ENCODE measurements around the gene EPHA8. TPM values are rescaled to one million over a fixed set of nuclear protein-coding genes. Genes with fewer than 3 reads are reported as not detected.

The EPHA8 gene
- total RNA-seq, 4 donors from 2014 or later: not detected

- Histone ChIP-seq H3K27ac (no peak overlapping the region), H3K4me3 (no peak overlapping the region), H3K4me1 (peaks cover 0 to 20% (median 3%) of the 10 kb centered on the region in 4 donors), H3K36me3 (no peaks in the 10 kb centered on the region), H3K27me3 (no peaks in the 10 kb centered on the region), H3K9me3 (no peaks in the 10 kb centered on the region)
- TF ChIP-seq EP300 (IDR thresholded peaks at IDR 0.05): no peak
- 89 to 98% methylated on average over 4 of the region's 4 CpGs for WGBS, 2 donors
- no peak for DNase-seq (ENCODE audit: low spot score in 2 of 2)
These were observed 28.3 kb upstream of the EPHA8 start for GRCh38 chr1:22534951-22535350.

- Histone ChIP-seq H3K27me3 (no peaks in the 10 kb centered on the region), H3K36me3 (no peaks in the 10 kb centered on the region), H3K4me1 (peaks cover 0 to 16% (median 2%) of the 10 kb centered on the region in 4 donors), H3K9me3 (no peaks in the 10 kb centered on the region), H3K27ac (no peak overlapping the region), H3K4me3 (no peak overlapping the region)
- WGBS, 2 donors: 82 to 89% methylated on average over 6 of the region's 6 CpGs
- DNase-seq (ENCODE audit: low spot score in 2 of 2): no peak
- no peak for TF ChIP-seq CTCF (IDR thresholded peaks at IDR 0.05)
- TF ChIP-seq POLR2A (IDR thresholded peaks at IDR 0.05): no peak
- TF ChIP-seq EP300 (IDR thresholded peaks at IDR 0.05): no peak
These were observed 27.9 kb upstream of the EPHA8 start for GRCh38 chr1:22535399-22535798.

GRCh38 chr1:22536506-22536905 lies 26.8 kb upstream of the EPHA8 start:
- TF ChIP-seq CTCF (IDR thresholded peaks at IDR 0.05): no peak
- no peak for TF ChIP-seq POLR2A (IDR thresholded peaks at IDR 0.05)
- no peak for TF ChIP-seq EP300 (IDR thresholded peaks at IDR 0.05)
- no peaks in the 10 kb centered on the region for H3K27me3 ChIP-seq
- no peaks in the 10 kb centered on the region for H3K36me3 ChIP-seq
- DNase-seq (ENCODE audit: low spot score in 2 of 2): no peak
- H3K4me1 ChIP-seq: peaks cover 0 to 6% (median 0%) of the 10 kb centered on the region in 4 donors
- H3K4me3 ChIP-seq: no peak overlapping the region
- WGBS, 2 donors: 87 to 92% methylated on average over 7 of the region's 7 CpGs
- H3K9me3 ChIP-seq: no peaks in the 10 kb centered on the region
- H3K27ac ChIP-seq: no peak overlapping the region

- H3K27me3 ChIP-seq: no peaks in the 10 kb centered on the region
- 63 to 70% methylated on average over 12 to 13 of the region's 13 CpGs for WGBS, 2 donors
- no peak for DNase-seq (ENCODE audit: low spot score in 2 of 2)
- H3K9me3 ChIP-seq: no peaks in the 10 kb centered on the region
- H3K4me3 ChIP-seq: no peak overlapping the region
- H3K4me1 ChIP-seq: no peaks in the 10 kb centered on the region
- no peaks in the 10 kb centered on the region for H3K36me3 ChIP-seq
- no peak for TF ChIP-seq CTCF (IDR thresholded peaks at IDR 0.05)
- TF ChIP-seq EP300 (IDR thresholded peaks at IDR 0.05): no peak
- TF ChIP-seq POLR2A (IDR thresholded peaks at IDR 0.05): no peak
- H3K27ac ChIP-seq: no peak overlapping the region
These were observed 25.7 kb upstream of the EPHA8 start for GRCh38 chr1:22537441-22538139.

- TF ChIP-seq POLR2A (IDR thresholded peaks at IDR 0.05) (no peak), EP300 (IDR thresholded peaks at IDR 0.05) (no peak), CTCF (IDR thresholded peaks at IDR 0.05) (no peak)
- Histone ChIP-seq H3K36me3 (no peaks in the 10 kb centered on the region), H3K27me3 (peaks cover 0 to 11% of the 10 kb centered on the region in 2 donors), H3K9me3 (no peaks in the 10 kb centered on the region), H3K4me1 (no peaks in the 10 kb centered on the region), H3K4me3 (no peak overlapping the region), H3K27ac (no peak overlapping the region)
- DNase-seq (ENCODE audit: low spot score in 2 of 2): no peak
- 84 to 86% methylated on average over 16 of the region's 16 CpGs for WGBS, 2 donors
These were observed 23.7 kb upstream of the EPHA8 start for GRCh38 chr1:22539510-22540118.

Data from tibial nerve (tissue), 4 donors.